Fibroblast of skin of left biceps (primary cell): Measurements from ENCODE around the gene CHIA.
A peak's percentile ranks its signal among the peaks of the same experiment; 100 is the strongest.

Experiments
- DNase-seq, 2 experiments: peaks; one replicate each; pipeline ENCODE4 v3.0.0-alpha.2; 2013; ENCODE audit warnings: low read depth in 2 of 2

CHIA gene

DNA sequence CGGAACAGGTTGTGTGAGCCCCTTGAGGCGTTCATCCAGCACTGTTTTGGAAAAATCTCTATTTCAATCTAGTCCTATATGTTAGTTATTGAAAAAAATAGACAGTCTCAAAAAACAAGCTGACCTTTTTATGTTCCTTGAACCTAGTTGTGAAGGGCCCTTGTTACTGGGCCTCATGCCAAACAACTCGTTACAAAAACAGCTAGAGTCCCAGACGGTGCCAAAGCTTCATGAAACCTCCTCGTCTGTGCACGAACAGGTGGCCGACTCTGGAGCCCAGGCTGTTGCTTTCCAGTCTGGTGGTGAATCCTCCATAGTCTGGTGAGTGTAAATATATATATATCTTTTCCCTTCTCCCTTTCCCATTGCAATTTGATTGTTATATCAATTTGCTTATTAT is at the start of gene CHIA:
Gene CHIA (plus strand): TSS at position 222 of the 400 bp plus-strand sequence. CDS start 19,617 bp downstream, outside the sequence.
- DNase-seq = no peak

DNA sequence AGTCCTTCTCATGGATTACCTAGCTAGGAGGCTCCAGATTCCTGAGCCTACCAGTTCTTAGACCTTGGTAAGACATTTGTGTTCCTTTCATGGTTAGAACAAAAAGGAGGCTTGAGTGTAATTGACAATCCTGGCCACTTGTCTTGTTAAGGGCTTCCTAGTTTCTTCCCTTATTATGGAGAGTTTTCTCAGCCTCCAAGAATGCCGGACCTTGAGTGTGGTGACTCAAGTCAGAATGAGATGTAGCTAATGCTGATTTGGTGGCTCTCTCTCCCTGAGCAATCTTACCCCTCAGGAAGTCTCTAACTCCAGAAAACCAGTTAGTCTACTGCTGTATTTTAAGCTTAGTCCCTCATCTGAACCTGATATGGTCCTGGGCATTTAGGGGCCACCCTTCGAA is 48.9 kb upstream of the CHIA start:
- no peak for DNase-seq

DNA sequence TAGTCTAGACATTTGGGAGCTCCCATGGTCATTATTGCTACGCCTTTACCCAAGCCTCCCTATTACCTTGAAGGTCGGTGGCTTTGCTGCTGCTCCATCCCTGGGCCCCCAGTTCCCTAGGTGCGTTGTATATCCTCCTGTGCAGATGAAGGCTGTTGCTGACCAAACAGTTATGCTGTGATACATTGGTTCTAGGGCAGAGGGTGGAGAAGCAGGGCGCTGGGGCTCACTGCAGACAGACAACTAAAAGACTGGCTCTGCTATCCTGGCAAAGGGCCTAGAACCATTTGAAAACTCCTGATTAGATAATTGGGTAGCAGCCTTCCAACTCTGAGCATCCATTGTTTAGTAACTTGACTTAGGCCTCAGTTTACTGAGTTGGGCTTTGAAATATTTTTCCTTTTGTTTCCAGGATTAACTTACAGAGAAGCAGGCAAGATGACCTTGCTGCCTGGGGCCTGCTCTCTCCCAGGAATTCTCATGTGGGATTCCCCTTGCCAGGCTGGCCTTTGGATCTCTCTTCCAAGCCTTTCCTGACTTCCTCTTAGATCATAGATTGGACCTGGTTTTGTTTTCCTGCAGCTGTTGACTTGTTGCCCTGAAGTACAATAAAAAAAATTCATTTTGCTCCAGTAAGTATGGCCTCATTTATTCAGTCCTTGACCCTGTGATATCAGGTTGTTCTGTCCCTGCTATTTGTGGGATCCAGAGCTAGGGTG is 47.7 kb upstream of the CHIA start:
- no peak for DNase-seq

DNA sequence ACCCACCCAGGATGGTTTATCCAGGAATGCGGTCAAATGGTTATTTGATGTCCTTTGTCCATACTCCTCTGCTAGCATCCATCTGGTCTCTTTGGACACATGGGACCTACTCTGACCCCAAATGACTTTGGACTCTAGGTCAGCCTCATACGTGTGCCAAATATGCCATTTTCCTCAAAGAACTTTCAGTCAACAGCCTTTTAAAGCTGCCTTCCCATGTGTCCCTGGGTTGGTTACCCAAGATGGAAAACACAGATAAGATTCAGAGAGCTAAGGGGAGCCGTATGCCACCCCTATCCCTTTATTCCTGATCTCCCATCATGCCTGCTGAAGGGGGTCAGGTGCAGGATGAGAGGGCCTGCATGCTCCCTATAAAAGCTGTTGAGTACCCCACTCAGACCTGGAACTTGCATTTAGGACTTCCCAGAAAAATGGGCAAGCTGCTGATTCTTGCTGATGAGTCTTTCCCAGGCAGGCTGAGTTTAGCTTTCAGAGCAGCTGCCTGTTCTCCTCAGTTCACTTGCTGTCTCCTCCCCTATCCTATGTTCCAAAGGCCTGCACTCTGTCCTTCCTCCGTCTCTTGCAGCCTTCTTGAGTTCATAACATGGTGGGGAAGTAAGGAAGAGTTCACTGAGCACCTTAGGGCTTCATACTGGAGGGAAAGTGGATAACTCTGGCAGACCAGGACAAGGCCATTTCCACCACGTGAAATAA is 43.4 kb upstream of the CHIA start:
- no peak for DNase-seq

DNA sequence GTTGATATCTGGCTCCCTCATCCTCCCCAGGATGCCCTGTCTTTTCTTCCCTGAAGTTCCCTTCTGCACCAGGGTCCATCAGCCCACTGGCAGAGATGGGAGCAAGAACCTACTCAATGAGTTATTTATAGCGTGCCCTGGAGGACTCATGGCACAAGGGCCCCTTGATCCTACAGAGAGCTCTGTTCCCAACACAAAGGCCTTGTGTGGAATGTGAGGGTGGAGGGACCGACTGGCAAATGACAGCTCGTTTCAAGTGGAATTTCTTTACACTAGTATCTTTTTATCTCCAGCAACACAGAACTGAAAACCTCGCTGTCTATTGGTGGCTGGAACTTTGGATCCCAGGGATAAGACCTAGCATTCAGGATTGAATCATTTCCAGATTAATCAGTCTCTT is 40.7 kb upstream of the CHIA start:
- DNase-seq = no peak

DNA sequence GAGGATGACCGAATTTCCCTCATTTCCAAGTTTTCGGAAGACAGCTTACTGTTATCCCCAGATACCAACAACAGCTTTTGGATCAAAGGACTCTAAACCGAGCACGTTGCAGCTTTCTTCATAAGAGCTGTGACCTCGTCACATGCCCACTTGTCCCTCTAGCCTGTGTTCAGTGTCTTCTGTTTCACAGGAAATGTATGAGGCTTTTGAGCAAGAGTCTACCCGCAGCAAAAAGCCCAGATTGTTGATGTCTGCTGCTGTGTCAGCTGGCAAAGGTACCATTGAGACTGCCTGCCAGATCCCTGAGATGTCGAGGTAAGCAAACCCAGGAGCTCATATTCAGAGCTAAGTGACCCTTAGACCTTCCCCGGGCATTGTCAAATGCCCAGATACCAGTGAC is 39.1 kb upstream of the CHIA start:
- DNase-seq = no peak

DNA sequence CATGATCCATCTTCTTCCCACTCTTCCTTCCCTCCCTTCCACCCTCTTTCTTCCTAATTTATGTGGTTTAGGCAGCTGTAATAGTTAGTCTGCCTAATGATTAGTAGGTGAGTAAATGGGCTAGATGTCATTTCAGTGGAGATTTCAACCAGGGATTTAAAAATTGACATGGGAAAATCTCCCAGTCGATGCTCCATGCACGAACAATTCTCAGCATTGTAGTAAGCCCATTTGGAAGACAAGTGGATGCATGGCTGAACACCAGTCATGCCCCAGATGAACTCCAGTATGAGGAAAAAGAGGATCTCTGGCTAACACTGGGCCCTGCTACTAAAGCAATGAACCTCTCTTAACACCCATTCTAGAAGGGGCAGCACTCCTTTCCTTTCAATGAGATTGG is 37.9 kb upstream of the CHIA start:
- DNase-seq = no peak

DNA sequence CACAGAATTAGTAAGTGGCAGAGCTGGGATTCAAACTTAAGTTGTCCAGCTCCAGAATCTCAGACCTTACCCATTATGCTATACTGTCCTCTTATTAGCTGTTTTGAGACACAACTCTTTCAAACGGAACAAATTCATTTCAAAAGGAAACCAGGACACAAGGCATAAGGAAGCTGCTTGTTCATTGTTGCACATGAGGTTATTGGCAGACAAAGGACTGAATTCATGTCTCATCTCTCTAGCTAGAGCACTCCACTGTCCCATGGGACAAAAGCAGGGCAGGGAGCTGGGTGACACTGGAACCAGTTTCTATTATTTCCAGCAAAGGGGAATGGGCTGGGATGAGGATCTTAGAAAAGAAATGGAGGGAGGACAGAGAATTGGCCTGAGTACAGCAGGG is 36.8 kb upstream of the CHIA start:
- no peak for DNase-seq

DNA sequence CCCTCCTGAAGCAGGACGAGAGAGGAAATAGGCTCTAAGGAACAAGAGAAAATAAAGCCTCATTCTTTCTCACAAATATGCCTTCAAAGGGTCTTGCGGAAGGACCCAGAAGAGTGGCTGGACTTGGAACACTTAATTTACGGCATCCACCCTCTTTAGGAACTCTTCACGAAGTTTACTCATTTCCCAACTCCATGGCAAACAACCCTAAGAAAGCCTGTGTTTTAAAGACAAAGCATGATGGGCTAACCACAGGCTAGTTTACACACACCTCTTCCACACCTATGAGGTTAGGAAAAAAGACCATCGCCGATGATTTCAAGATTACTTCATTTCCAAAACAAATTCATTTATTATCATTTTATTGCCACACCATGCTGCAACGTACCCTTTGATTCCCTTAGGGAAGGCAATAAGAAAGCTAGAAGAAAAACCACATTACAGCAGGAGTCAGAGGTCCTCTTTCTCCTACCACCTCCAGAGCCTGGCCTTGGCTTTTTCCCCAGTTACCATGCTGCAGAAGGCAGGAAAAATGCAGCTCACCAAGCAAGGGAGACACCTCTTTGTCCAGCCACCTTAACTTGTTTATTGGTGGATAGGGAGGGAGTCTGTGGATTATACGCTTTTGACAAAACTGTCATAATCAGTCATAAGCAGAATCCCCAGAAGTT is 33.5 kb upstream of the CHIA start:
- no peak for DNase-seq

DNA sequence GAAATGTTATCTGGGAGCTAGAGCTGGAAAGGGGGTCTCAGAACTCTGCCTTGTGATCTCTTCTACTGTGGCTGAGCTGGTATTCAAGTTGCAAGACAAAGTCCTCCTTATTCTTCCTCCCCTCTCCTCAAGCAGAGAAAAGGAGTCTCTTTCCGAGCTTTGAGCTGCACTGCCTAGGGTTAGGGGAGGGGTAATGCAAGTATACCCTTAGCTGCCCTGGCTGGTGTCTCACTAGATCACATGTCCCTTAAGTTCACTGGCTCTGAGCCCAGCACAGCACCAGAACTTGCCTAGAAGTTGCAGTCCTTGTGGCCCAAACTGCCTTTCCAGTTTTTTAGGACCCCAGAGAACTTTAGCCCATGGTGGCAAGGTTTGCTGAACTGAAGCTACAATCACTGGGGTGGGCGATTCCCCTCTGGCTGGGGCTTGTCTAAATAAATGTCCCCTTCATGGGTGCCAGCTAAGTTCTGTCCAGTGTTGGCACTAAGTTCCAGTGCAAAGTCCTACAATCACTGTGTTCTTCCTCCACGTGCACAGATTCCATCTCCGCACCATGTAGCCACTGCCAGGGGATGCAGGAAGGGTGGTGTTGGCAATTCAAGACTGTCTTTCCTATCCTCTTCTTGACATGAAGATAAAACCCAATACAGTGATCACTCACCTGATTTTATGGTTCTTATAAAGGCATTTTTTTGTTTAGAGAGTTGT is 22.7 kb upstream of the CHIA start:
- DNase-seq = no peak

DNA sequence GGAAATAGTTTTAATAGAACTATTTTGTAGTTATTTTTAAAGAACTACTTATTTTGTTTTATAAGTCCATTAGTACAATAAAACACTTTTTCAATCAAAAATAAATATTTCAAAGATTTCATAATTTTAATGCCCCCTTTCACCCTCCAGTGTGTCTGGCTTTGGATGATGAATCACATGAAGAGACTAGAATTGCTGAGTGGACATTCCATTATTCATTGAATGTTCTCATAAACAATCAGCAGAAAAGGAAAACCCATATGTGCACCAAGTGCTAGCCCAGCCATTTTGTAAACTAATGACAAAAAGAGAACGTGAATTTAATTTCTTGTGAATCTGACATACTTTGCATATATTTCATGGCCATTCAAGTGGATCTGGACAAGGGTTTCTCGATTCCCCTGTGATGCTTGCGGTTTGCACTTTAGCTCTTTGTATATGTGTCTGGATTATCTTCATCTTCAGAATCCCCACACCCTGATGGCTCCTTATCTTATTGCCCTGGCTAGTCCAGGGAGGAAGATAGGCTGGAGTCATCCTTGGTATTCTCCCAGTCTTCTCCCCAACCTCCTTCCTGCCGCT is 20.7 kb upstream of the CHIA start:
- no peak for DNase-seq

DNA sequence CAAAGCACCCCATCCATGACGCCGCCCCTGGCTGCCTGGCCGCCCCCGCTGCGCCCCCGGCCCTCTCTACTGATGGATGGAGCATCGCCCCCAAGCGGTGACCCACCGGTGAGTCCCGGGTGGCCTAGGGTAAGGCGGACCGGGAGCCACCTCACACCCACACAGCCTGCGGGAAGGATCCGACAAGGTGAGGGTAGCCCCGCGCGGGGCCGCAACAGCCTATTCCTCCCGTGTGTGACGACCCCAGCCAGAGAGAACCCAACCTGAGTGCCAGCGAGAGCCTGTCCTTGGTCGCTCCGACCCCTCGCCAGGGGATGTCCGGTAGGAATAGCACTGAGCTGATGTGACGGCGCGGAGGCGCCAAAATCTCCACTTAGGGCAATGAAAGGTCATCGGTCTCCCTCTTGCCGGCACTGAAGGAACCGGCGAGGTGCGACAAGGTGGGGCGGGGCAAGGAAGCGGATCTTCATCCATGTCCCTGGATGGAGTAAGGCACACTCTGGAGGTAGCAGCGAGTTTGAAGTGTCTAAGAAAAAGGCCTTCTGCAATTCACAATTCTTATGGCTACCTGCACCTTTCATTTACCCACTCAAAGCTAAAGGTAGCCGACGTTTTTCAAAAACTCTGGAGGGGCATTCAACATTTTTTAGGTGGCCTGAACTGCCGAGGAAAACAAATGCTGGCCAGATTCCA is 19.7 kb upstream of the CHIA start:
- no peak for DNase-seq

DNA sequence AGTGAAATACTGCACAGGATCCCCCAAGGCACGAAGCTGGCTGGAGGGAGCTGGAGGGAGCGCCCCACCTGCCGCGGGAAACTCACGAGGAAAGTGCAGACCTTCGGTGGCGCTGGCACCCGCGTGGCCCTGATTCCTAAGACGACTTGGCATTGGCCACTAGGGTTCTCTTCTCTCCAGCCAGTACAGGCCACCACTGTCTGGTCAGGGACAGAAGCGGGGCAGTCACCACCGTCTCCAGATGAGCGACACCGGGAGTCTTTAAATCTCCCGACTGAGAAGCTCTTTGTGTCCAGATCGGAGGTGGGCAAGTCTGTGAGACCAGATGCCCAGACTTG is 19.2 kb upstream of the CHIA start:
- DNase-seq = no peak

DNA sequence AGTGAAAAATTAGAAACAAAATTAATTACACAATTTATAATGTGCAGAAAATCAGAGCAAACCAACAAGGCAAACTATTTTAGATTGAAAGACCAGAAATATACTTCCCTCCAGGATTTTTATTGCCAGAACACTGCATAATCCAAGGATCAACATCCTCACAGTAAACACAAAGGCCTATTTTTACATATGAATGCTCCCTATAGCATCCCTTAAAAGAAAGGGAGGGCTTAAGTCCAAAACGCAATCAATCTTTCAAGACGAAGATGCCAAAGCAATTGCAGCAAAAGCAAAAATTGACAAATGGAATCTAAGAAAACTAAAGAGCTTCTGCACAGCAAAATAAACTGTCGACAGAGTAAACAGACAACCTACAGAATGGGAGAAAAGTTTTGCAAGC is 18.6 kb upstream of the CHIA start:
- DNase-seq = no peak

DNA sequence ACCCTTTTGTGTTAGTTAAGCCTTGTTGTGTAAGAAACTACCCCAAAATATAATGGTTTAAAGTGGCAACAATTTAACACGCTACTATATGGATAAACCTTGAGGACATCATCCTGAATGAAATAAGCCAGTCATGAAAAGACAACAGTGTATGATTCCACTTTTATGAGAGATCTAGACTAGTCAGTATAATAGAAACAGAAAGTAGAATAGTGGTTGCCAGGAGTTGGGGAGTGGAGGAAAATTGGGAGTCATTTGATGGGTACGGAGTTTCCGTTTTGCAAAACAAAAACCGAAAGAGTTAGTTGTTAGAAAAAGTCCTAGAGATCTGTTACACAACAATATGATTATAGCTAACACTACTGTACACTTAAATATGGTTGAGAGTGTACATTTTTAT is 16.0 kb upstream of the CHIA start:
- DNase-seq = no peak

DNA sequence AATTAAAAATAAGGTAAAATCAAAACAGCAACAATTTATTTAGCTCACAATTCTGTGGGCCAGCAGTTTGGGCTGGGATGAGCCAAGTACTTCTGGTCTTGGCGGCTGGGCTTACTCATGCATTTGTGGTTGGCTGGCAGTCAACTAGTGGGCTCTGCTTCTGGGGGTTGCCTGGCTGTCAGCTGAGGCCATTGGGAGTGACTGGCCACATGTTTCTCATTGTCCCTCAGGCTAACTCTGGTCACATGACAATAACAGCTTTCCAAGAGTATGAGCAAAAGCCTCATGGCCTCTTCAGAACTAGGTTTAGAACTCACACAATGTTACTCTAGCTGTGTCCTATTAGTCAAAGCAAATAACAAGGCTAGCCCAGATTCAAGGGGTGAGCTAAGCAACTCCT is 15.6 kb upstream of the CHIA start:
- peak in 1 of 2 experiments; percentile 1 for DNase-seq

DNA sequence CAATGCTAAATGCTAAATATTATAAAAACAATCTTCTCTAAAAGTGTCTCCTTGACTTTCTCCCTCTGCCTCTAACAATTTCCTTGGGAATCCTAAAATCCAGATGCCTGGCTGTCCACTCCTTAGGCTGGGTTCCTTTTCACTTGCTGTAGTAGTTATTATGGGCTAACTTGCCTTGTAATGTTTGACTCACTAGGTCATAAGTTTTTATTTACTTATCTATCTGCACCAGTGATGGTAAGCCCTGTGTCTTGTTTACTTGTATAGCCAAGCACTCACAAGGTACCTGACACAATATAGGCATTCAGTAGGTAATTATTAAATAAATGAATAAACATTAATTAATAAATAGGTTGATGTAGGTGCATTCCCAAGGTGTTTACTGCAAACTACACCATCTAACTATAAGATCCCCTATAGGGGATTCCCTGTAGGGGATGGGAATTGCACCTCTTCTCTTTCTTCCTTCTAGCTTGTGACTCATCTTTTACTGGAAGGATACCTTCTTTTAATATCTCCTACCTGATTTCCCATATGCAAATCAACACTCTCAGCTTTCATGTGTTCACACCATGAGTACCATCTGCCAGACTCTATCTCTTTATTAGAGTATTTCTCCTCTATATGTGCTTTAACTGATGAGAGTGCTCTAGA is 14.7 kb upstream of the CHIA start:
- no peak for DNase-seq

DNA sequence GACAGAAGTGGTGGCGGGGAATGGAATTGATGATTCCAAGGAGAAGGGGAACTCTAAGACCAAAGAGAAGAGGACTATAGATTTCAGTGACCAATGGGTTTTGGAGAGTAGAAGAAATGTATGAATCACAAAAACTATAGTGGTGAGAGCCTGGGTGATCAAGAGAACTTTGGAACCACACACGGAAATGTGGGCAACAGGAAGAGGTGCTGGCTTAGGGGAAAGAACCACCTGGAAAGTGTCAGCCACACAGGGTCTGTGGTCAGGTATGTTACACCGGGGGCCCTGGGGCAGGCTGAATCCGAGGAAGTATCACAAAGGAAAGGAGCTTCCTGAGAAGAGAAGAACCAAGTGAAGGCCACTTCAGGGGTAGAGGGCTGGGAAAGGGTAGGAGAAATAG is 11.5 kb upstream of the CHIA start:
- no peak for DNase-seq

DNA sequence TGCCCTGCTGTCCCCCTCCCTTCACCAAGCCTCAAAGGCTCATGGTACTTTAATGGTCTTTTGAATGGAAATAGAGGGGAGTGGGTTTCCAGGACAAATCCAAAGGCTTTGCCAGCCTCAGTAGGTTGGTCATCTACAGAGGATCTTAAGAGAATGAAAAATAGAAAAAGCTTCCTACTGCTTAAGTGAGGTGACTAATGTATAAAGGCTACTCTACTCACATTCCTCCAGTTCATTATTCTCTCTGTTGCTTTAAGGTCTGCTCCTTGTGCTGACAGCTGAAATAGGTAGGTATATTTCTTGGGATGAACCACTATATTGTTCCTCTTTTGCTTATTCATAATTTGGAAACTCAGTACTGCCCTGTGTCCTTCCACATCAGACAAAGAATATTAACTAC is 10.4 kb upstream of the CHIA start:
- DNase-seq = no peak

DNA sequence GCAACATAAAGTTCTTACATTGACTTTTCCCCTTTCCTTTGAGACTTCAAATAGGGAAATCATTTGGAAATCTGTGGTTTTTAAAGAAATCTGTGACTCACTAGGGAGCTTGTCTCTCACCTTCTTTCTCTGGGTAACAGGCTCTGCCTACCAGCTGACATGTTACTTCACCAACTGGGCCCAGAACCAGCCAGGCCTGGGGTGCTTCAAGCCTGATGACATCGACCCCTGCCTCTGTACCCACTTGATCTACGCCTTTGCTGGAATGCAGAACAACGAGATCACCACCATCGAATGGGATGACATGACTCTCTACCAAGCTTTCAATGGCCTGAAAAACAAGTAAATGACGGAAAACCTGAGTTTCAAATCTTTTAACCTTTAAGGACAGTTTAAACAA is 9.2 kb upstream of the CHIA start:
- DNase-seq = no peak

DNA sequence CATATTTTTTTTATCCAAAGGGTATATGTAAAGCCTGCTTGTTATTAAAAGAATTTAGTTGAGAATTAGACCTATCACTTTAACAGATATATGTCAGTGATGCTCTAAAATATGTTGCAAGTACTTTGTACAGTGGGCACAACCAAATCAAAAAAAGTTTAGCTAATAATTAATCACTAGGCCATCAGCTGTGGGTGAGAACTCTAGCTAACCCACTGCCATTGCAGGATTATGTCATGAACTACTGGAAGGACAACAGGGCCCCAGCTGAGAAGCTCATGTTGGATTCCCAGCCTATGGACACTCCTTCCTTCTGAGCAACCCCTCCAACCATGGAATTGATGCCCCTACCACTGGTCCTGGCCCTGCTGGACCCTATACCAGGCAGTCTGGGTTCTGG is 6.8 kb upstream of the CHIA start:
- DNase-seq = no peak
